Fibroblast of lung (primary cell): ENCODE data around the gene DLAT. TPM values are rescaled to one million over a fixed set of nuclear protein-coding genes. Genes with fewer than 3 reads are reported as not detected.
"Not testable (repeated sequence)": the region's sequence is repeated elsewhere in the genome, so short reads cannot be mapped to it uniquely, and the experiment has no call there.

ENCODE experiments used
- DNase-seq, 2 donors: peaks; one replicate each; pipeline versions ENCODE4 v3.0.0 to v3.0.0-alpha.2; 2010; ENCODE audit warnings: low read depth in 2 of 2
- H2AFZ ChIP-seq: 2 replicates; pipeline ENCODE4 v1.5.1; 2012; ENCODE audit warnings: low read length, control low read depth, inconsistent platforms
- H3K27ac ChIP-seq: 2 replicates; pipeline ENCODE4 v1.5.1; 2011; ENCODE audit warnings: low read length, control low read depth; ENCODE audit not compliant: insufficient read depth
- H3K27me3 ChIP-seq: 2 replicates; pipeline ENCODE4 v1.5.1; 2011; ENCODE audit warnings: mild to moderate bottlenecking, low read length; ENCODE audit not compliant: control insufficient read depth, insufficient read depth
- H3K36me3 ChIP-seq: 2 replicates; pipeline ENCODE4 v1.5.1; 2011; ENCODE audit warnings: low read length; ENCODE audit not compliant: control insufficient read depth, insufficient read depth
- H3K4me1 ChIP-seq: 2 replicates; pipeline ENCODE4 v1.5.1; 2011; ENCODE audit warnings: low read length; ENCODE audit not compliant: control insufficient read depth, insufficient read depth; ENCODE audit errors: extremely low read depth
- H3K4me2 ChIP-seq: 2 replicates; pipeline ENCODE4 v1.5.1; 2011; ENCODE audit warnings: low read length, control low read depth; ENCODE audit not compliant: insufficient read depth; ENCODE audit errors: extremely low read depth
- H3K4me3 ChIP-seq, 4 experiments: fragments of 200-600 bp in 1 of 4; sonication (generic) in 1 of 4; replicated peaks in 1 of 4; 2 replicates each; pipeline ENCODE4 v1.5.1; 2011 to 2016; ENCODE audit warnings: low read length in 4 of 4, low read depth in 3 of 4, mild to moderate bottlenecking in 3 of 4, control low read depth in 2 of 4, inconsistent platforms in 1 of 4, mixed read lengths in 1 of 4; ENCODE audit not compliant: insufficient read depth in 1 of 4; ENCODE audit errors: control extremely low read depth in 1 of 4
- H3K79me2 ChIP-seq: 2 replicates; pipeline ENCODE4 v1.5.1; 2012; ENCODE audit warnings: mild to moderate bottlenecking, low read length, inconsistent platforms; ENCODE audit not compliant: control insufficient read depth, insufficient read depth
- H3K9ac ChIP-seq: 2 replicates; pipeline ENCODE4 v1.5.1; 2011; ENCODE audit warnings: mild to moderate bottlenecking, low read length, control low read depth; ENCODE audit not compliant: insufficient read depth
- H3K9me3 ChIP-seq: 2 replicates; pipeline ENCODE4 v1.5.1; 2012; ENCODE audit warnings: low read depth, low read length; ENCODE audit not compliant: control insufficient read depth, insufficient read depth
- H4K20me1 ChIP-seq: 2 replicates; pipeline ENCODE4 v1.5.1; 2011; ENCODE audit warnings: low read length; ENCODE audit not compliant: control insufficient read depth, insufficient read depth; ENCODE audit errors: extremely low read depth
- CTCF ChIP-seq, 2 donors: IDR thresholded peaks in 1 of 2; conservative IDR thresholded peaks in 1 of 2; 1 replicate in 1 of 2; 2 replicates in 1 of 2; pipeline ENCODE4 v1.5.1; 2011 to 2012; ENCODE audit warnings: low read length in 2 of 2, control low read depth in 1 of 2, inconsistent platforms in 1 of 2, low read depth in 1 of 2, mild to moderate bottlenecking in 1 of 2
- EZH2 ChIP-seq: IDR thresholded peaks from 2 replicates; pipeline ENCODE4 v1.5.1; 2012; ENCODE audit warnings: low read length, control low read depth, mild to moderate bottlenecking; ENCODE audit errors: missing control alignments
- polyA plus RNA-seq, 2 donors: library from polyadenylated mRNA; depleted of rRNA in 1 of 2; stranded (reverse) in 1 of 2; unstranded in 1 of 2; fragments of >200 nt; gene quantifications; 2 replicates each; pipeline ENCODE4 v1.2.1, GENCODE V29; 2011 to 2012; ENCODE audit warnings: missing spikeins in 1 of 2
- total RNA-seq: library from RNA; depleted of rRNA; stranded (reverse); fragments of >200 nt; gene quantifications from 2 replicates; pipeline ENCODE4 v1.2.1, GENCODE V29; 2014

Gene DLAT
- total and polyA plus RNA-seq, 2 donors (not counting 1 experiment from before 2014, with no cell fraction given) = 33.9 to 37.8 TPM

GRCh38 chr11:112004389-112004788 lies 20.8 kb upstream of the DLAT start:
- Histone ChIP-seq H3K4me3 (no peak overlapping the region), H3K4me1 (no peaks in the 10 kb centered on the region), H3K36me3 (no peaks in the 10 kb centered on the region), H3K27ac (no peak overlapping the region), H4K20me1 (no peaks in the 10 kb centered on the region), H2AFZ (no peak overlapping the region), H3K79me2 (no peaks in the 10 kb centered on the region), H3K4me2 (no peak overlapping the region), H3K9ac (no peak overlapping the region), H3K27me3 (no peaks in the 10 kb centered on the region), H3K9me3 (no peaks in the 10 kb centered on the region)
- peak; percentile 20 to 42 for TF ChIP-seq CTCF (conservative IDR thresholded peaks at IDR 0.05 in 1 of 2, IDR thresholded peaks at IDR 0.05 in 1 of 2; ENCODE audit: low read depth in 1 of 2, low read length in 2 of 2)
- no peak for TF ChIP-seq EZH2
- DNase-seq = no peak

DNA sequence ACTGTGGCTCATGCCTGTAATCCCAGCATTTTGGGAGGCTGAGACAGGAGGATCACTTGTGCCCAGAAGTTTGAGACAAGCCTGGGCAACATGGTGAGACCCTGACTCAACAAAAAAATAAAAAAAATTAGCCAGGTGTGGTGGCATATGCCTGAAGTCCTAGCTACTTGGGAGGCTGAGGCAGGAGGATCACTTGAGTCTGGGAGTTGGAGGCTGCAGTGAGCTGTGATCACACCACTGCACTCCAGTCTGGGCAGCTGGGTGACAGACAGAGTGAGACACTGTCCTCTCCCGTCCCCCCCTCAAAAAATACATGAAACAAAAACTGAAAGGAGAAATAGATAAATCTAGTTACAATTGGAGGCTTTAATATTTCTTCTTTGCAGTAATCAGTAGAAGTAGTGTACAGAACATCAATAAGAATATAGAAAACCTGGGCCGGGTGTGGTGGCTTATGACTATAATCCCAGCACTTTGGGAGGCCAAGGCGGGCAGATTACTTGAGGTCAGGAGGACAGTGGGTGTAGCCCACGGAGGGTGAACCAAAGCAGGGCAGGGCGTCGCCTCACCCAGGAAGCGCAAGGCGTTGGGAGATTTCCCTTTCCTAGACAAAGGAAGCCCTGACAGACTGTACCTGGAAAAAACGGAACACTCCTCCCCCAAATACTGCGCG lies 19.6 kb upstream of the DLAT start:
- no peak overlapping the region for H3K9ac ChIP-seq
- no peak for DNase-seq
- H3K27me3 ChIP-seq = no peaks in the 10 kb centered on the region
- H3K4me2 ChIP-seq = no peak overlapping the region
- TF ChIP-seq EZH2 = no peak
- TF ChIP-seq CTCF (conservative IDR thresholded peaks at IDR 0.05 in 1 of 2, IDR thresholded peaks at IDR 0.05 in 1 of 2; ENCODE audit: low read depth in 1 of 2, low read length in 2 of 2) = no peak
- no peak overlapping the region for H3K27ac ChIP-seq
- H3K4me3 ChIP-seq = no peak overlapping the region
- no peak overlapping the region for H2AFZ ChIP-seq
- no peaks in the 10 kb centered on the region for H3K4me1 ChIP-seq
- no peaks in the 10 kb centered on the region for H3K79me2 ChIP-seq
- no peaks in the 10 kb centered on the region for H3K36me3 ChIP-seq
- H3K9me3 ChIP-seq = no peaks in the 10 kb centered on the region
- no peaks in the 10 kb centered on the region for H4K20me1 ChIP-seq

DNA sequence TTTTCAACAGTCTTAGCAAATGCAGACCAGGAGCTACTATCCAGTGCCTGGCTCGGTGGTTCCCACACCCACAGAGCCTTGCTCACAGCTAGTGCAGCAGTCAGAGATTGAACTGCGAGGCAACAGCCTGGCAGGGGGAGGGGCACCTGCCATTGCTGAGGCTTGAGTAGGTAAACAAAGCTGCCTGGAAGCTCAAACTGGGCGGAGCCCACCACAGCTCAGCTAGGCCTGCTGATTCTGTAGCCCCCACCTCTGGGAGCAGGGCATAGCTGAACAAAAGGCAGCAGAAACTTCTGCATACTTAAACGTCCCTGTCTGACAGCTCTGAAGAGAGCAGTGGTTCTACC lies 19.1 kb upstream of the DLAT start:
- not testable (repeated sequence) for H3K36me3 ChIP-seq, H3K4me3 ChIP-seq, DNase-seq, H2AFZ ChIP-seq, H3K4me1 ChIP-seq, H3K27ac ChIP-seq, H3K79me2 ChIP-seq, H4K20me1 ChIP-seq, H3K9ac ChIP-seq, H3K27me3 ChIP-seq, H3K4me2 ChIP-seq, H3K9me3 ChIP-seq

DNA sequence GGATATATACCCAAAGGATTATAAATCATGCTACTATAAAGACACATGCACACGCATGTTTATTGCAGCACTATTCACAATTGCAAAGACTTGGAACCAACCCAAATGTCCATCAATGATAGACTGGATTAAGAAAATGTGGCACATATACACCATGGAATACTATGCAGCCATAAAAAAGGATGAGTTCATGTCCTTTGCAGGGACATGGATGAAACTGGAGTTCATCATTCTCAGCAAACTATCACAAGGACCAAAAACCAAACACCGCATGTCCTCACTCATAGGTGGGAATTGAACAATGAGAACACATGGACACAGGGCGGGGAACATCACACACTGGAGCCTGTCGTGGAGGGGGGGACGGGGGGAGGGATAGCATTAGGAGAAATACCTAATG lies 13.8 kb upstream of the DLAT start:
- H3K4me3 ChIP-seq, H3K79me2 ChIP-seq, H3K27me3 ChIP-seq, H3K27ac ChIP-seq, H3K4me1 ChIP-seq, H3K9me3 ChIP-seq, H4K20me1 ChIP-seq, H3K9ac ChIP-seq, DNase-seq, H3K36me3 ChIP-seq, H2AFZ ChIP-seq, H3K4me2 ChIP-seq: not testable (repeated sequence)
